K562 (cell line): ENCODE data around the gene TBR1. TPM values are rescaled to one million over a fixed set of nuclear protein-coding genes. Genes with fewer than 3 reads are reported as not detected.

Experiments used
- AFF4 ChIP-seq: sonication (generic); formaldehyde crosslinking; IDR thresholded peaks from 2 replicates; pipeline ENCODE4 v1.8.0; 2023; ENCODE audit warnings: mild to moderate bottlenecking, missing genetic modification reagents
- CREB5 ChIP-seq: fragments of 250-450 bp; sonication (Bioruptor Pico); IDR thresholded peaks from 2 replicates; pipeline ENCODE4 v1.5.0; 2020; ENCODE audit warnings: mild to moderate bottlenecking
- HINFP ChIP-seq: fragments of 450-650 bp; conservative IDR thresholded peaks from 2 replicates; pipeline ENCODE4 v1.6.1; 2016; ENCODE audit warnings: missing genetic modification characterization, low read depth, mild to moderate bottlenecking, control low read depth, missing compliant biosample characterization
- TSC22D4 ChIP-seq: fragments of 450-650 bp; IDR thresholded peaks from 2 replicates; pipeline ENCODE4 v1.6.1; 2016; ENCODE audit warnings: missing genetic modification characterization, missing biosample characterization, control low read depth
- ZMIZ1 ChIP-seq, 2 experiments: fragments of 150-350 bp in 1 of 2; IDR thresholded peaks; 2 replicates each; pipeline ENCODE4 v1.6.1; 2012 to 2016; ENCODE audit warnings: low read depth in 2 of 2, low read length in 2 of 2, mild to moderate bottlenecking in 1 of 2, moderate library complexity in 1 of 2
- ZNF408 ChIP-seq: fragments of 250-450 bp; sonication (Bioruptor Pico); IDR thresholded peaks from 2 replicates; pipeline ENCODE4 v1.4.0; 2020; ENCODE audit warnings: low read depth, mild to moderate bottlenecking, moderate library complexity
- polyA plus RNA-seq, 8 experiments: library from polyadenylated mRNA; depleted of rRNA in 4 of 8; stranded (reverse) in 5 of 8; unstranded in 3 of 8; fragments of >200 nt; fragmentation: Nextera tagmentation in 2 of 8; fragmentation: Illumina TruSeq in 1 of 8; extraction: Ambion mirVana in 2 of 8; extraction: Trizol in 1 of 8; gene quantifications; 2 replicates each; pipeline versions ENCODE4 v1.2.1 to v1.2.3, GENCODE V29; 2011 to 2014; ENCODE audit warnings: inconsistent platforms in 1 of 8, missing spikeins in 1 of 8
- total RNA-seq, 7 experiments: library from RNA; depleted of rRNA in 6 of 7; stranded (reverse); fragments of >200 nt in 6 of 7; fragmentation: Illumina TruSeq in 2 of 7; extraction: Trizol in 2 of 7; gene quantifications; 2 replicates each; pipeline versions ENCODE4 v1.2.1 to v1.2.3, GENCODE V29; 2011 to 2021; ENCODE audit warnings: low replicate concordance in 1 of 7
- TF ChIP-seq, protein P1 (sequence below): sonication (generic); formaldehyde crosslinking; IDR thresholded peaks from 2 replicates; pipeline ENCODE4 v1.8.1; 2022; ENCODE audit warnings: missing genetic modification reagents

Gene TBR1
- total and polyA plus RNA-seq, 9 of the 15 experiments (the other 6 are each of a cell fraction or from before 2014, with no cell fraction given): 0.01 to 0.09 TPM; not detected in 7

GRCh38 chr2:161402297-161402696 lies 13.8 kb upstream of the TBR1 start (continued):
- TF ChIP-seq ZMIZ1 (IDR thresholded peaks at IDR 0.05; ENCODE audit: low read depth in 2 of 2, low read length in 2 of 2) (no peak), TSC22D4 (tag) (no peak), HINFP (tag) (no peak), ZNF408 (CRISPR knock-in tag) (no peak), CREB5 (CRISPR knock-in tag) (no peak), AFF4 (no peak)
- TF ChIP-seq, protein P1, sequence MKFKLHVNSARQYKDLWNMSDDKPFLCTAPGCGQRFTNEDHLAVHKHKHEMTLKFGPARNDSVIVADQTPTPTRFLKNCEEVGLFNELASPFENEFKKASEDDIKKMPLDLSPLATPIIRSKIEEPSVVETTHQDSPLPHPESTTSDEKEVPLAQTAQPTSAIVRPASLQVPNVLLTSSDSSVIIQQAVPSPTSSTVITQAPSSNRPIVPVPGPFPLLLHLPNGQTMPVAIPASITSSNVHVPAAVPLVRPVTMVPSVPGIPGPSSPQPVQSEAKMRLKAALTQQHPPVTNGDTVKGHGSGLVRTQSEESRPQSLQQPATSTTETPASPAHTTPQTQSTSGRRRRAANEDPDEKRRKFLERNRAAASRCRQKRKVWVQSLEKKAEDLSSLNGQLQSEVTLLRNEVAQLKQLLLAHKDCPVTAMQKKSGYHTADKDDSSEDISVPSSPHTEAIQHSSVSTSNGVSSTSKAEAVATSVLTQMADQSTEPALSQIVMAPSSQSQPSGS (CRISPR knock-in tag): no peak
